ENCODE data around the gene ANO8.

DNA sequence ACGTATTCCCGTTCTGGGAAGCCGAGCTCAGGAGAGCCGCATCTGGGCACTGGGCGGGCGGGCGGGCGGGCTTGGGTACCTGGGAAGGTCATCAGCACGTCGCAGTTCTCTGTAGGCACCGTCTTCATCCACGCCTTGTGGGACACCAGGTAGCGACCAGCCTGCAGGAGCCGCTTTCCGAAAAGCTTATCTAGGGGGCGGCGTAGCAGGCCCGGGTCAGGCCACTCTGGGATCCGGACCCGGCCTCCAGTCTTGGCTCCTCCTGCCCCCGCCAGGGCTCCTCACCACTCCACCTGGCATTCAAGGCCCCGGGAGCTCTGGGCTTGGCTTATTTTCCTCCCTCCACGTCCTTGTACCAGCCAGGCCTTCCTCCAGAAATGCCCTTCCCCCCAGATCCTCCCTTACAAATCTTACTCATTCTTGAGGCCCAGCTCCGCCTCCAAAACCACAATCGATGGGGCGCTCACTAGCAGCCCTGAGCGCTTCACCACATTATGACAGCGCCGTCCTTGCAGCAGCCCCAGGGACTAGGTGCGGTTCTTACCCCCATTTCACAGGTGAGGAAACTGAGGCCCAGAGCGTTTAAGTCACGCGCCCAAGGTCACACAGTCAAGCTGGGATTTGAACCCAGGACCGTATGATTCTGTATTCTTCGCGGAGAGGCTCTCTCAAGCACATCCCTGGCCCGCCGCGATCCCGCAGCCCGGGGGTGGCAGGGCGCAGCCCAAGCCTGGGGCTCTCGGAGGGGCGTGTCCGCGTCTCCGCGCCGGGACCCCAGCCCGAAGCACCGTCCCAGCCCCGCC is 843 bp downstream of the ANO8 start:
- no peak for TF ChIP-seq POLR2A (IDR thresholded peaks at IDR 0.05)
- TF ChIP-seq, protein P1, sequence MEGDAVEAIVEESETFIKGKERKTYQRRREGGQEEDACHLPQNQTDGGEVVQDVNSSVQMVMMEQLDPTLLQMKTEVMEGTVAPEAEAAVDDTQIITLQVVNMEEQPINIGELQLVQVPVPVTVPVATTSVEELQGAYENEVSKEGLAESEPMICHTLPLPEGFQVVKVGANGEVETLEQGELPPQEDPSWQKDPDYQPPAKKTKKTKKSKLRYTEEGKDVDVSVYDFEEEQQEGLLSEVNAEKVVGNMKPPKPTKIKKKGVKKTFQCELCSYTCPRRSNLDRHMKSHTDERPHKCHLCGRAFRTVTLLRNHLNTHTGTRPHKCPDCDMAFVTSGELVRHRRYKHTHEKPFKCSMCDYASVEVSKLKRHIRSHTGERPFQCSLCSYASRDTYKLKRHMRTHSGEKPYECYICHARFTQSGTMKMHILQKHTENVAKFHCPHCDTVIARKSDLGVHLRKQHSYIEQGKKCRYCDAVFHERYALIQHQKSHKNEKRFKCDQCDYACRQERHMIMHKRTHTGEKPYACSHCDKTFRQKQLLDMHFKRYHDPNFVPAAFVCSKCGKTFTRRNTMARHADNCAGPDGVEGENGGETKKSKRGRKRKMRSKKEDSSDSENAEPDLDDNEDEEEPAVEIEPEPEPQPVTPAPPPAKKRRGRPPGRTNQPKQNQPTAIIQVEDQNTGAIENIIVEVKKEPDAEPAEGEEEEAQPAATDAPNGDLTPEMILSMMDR (IDR thresholded peaks at IDR 0.05), result no peak
- no peak for TF ChIP-seq POLR2AphosphoS5 (IDR thresholded peaks at IDR 0.05)
- TF ChIP-seq EP300 (IDR thresholded peaks at IDR 0.05), result no peak

Measured in stomach (tissue), 4 donors.